ENCODE data around the gene GAST.
A peak's percentile ranks its signal among the peaks of the same experiment; 100 is the strongest.
"Not testable (repeated sequence)": the region's sequence is repeated elsewhere in the genome, so short reads cannot be mapped to it uniquely, and the experiment has no call there.

Gene GAST

DNA sequence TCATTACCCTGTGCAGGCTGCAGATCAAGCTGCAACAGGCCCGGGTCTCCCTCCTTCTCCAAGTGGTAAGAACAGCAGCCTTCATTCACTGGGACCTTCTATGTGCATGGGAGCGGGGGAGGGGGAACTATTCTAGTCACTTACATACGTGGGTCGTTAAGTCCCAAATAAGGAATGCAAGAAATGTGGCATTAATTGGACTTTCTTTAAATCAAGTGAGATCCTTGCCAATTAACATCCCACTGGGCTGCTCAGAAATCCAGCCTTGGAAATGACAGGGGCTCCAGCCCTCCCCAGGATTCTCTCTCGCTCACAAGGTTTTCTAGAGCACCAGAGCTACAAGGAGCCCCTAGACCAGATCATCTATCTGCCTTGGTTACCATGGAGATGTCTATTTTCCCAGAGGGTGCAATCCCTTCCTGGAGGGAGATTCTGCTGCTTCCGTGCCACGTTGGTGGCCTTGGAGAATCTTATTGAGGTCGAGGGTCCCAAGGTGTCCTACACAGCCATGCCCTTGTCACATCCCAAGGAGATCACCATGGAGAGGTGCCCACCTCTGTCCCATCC, 28.6 kb upstream of the GAST start:
- DNase-seq (ENCODE audit: low read depth) = no peak

DNA sequence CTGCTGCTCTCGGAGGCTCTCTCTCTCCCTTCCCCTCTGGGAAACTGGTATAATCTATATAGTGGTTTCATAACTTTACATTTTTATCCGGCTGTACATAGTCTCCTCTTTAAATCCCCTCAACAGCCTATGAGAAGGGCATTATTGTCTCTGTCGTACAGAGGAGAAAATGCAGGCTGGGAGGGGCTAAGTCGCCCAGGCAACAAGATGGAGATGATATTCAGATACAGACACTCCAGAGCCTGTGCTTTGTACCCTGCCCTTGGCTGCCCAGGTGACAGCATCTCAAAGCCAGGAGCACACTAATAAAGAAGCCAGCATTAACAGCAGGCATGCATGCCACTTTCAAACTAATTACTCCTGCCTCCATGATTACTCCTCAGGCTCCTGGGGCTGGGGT, 28.1 kb upstream of the GAST start:
- DNase-seq (ENCODE audit: low read depth) = no peak

DNA sequence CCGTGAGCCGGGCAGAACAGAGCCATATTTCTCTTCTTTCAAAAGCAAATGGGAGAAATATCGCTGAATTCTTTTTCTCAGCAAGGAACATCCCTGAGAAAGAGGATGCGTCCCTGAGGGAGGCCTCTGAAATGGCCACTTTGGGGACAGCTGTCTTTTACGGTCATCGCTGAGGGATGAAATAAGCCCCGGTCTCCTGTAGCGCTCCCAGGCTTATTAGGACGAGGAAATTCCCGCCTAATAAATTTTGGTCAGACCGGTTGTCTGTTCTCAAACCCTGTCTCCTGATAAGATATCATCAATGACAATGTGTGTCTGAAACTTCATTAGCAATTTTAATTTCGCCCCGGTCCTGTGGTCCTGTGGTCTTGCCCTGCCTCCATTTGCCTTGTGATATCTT, 26.4 kb upstream of the GAST start:
- not testable (repeated sequence) for DNase-seq (ENCODE audit: low read depth)

DNA sequence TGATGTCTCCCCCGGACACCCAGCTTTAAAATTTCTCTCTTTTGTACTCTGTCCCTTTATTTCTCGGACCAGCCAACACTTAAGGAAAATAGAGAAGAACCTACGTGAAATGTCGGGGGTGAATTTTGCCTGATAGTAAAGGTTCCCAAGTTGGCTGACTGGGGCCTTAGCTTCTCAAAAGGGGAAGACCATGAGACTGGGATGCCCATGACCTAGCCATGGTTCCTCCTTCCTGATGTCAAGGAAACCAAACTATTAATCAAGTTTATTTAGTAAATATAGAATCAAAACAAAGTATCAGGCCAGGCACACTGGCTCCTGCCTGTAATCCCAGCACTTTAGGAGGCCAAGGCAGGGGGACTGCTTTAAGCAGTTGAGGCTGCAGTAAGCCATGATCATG, 25.9 kb upstream of the GAST start:
- DNase-seq (ENCODE audit: low read depth) = no peak

DNA sequence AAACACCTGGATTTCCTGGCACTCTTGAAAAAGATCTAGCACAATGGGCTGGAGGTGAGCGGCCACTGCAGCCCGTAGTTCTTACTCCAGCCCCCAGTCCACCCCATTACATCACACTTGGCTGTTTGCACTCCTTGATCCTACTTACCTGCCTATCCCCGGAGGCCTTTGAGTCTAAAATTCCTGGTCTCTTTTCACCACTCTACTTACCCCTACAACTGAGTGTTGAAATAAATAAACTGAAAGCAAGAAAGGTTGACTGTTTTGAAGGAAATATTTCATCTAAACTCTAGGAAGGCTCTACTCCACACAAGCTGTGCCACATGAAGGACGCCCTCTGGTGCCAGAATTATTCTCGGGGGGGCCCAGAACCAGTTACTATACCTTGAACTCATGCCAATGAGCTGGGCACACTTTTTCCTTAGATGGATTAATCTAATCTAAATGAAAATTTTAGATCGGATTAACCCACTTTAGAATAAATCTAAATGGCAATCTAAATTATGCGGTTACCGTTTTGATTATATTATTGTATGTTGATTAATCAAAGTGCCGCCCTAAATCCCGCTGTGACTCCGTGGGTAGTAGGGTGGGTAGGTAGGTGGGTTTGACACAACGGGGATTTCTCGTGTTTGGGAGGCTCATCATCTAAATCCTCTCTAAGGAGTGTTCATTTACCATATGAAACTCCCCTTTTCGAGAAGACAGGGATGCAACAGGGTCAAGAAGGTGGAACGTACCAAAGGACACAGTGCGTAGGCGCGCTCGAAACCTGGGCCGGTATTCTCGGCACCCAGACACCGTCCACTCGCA, 24.1 kb upstream of the GAST start:
- no peak for DNase-seq (ENCODE audit: low read depth)

DNA sequence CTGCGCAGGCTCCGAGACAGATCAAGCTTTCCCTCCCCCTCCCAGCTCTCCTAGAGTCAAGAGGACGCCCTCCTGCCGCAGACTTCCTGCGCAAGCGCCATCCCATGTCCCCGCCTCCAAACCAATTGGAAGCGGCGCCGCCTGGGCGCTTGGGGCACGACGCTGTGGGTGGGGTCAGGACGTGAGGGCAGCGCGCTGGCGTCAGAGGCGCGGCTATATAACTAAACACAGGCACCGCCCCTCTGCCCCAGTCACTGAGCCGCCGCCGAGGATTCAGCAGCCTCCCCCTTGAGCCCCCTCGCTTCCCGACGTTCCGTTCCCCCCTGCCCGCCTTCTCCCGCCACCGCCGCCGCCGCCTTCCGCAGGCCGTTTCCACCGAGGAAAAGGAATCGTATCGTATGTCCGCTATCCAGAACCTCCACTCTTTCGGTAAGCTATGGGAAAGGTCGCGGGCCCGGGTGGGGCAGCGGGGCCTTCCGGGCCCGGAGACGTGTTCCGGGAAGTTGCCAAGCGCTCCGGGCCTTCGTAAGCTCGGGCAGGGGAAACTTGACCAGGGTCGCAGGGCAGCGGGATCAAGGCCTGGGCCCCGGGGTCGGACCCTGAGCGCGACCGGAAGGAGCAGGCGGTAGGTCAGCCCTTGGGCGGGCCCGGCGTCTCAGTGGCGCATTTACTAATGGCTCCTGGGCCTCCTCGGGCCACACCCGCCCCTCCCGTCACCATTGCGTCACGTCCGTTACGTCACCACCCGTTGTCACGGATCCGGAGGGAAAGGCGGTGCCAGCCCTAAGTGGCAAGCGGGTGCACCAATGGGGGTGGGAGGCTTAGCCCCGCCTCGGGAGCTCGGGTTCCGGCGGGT, 23.3 kb upstream of the GAST start, which contains the start of gene EIF1:
TSS of gene EIF1 (plus strand) at position 245 of the 856 bp plus-strand sequence. CDS start at position 399, 154 bp downstream.
- peak; percentile 100 for DNase-seq (ENCODE audit: low read depth)

DNA sequence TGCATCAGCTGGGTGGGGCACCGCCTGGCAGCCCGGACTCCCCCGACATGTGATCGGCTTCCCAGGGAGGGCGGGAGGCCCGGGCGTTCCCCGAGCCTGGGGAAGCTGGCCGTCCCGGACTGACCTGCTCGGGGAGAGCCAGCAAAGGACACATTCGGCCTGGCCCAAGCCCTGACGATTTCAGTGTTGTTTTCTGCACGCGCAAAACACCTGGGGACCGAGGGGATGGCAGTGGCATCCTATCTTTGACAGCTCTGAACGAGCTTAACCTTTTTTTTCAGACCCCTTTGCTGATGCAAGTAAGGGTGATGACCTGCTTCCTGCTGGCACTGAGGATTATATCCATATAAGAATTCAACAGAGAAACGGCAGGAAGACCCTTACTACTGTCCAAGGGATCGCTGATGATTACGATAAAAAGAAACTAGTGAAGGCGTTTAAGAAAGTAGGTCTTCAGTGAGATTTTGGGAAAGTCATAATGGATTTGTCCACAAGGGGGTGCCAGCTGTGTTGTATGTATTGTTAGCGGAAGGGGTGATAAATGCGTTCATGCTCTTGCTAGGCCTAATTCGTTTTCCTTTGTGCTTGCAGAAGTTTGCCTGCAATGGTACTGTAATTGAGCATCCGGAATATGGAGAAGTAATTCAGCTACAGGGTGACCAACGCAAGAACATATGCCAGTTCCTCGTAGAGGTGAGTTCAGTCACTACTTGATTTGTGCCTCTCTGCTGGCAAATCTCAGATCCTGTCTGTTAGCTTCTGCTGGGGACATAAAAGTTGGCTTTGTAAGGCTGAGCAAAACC, 22.4 kb upstream of the GAST start:
- peak; percentile 69 for DNase-seq (ENCODE audit: low read depth)

DNA sequence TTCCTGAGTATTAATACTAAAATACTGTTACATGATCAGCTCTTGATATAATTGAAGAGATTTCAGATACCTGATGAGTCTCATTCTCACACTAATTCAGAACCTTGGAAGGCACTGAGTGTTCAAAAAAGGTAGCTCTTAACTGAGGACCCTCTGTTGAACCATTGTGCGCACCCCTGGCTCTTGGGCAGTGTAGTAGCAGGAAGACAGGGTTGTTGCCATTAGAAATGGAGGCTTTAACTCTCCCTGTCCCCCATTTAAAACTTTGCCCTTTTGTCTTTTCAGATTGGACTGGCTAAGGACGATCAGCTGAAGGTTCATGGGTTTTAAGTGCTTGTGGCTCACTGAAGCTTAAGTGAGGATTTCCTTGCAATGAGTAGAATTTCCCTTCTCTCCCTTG, 21.6 kb upstream of the GAST start:
- no peak for DNase-seq (ENCODE audit: low read depth)

DNA sequence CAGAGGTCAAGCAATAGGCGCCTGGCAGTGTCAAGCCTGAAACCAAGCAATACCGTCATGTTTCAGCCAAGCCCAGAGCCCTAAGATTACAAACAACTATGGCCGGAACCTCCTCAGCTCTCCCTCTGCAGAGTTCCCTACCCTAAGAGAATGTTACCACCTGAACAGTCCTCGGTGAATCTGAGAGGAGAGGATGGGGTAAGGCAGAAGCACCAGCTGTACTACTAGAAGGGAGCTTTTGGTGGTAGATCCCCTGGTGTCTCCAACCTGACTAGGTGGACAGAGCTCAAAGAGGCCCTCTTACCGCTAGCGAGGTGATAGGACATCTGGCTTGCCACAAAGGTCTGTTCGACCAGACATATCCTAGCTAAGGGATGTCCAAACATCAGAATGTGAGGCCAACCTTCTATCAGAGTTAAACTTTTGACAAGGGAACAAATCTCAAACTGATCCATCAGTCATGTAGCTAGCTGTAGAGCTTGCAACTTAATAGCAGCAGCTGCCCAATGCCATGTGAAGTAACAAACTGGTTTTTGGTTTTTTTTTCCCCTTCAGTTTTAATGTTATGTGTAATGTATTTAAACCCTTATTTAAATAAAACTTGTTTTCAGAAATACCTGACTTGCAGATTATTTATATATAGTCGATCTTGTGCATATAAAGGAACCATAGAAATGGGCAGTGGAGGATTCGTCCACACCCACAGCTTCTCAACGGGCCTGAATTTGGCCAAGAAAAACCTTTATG, 20.9 kb upstream of the GAST start:
- no peak for DNase-seq (ENCODE audit: low read depth)

DNA sequence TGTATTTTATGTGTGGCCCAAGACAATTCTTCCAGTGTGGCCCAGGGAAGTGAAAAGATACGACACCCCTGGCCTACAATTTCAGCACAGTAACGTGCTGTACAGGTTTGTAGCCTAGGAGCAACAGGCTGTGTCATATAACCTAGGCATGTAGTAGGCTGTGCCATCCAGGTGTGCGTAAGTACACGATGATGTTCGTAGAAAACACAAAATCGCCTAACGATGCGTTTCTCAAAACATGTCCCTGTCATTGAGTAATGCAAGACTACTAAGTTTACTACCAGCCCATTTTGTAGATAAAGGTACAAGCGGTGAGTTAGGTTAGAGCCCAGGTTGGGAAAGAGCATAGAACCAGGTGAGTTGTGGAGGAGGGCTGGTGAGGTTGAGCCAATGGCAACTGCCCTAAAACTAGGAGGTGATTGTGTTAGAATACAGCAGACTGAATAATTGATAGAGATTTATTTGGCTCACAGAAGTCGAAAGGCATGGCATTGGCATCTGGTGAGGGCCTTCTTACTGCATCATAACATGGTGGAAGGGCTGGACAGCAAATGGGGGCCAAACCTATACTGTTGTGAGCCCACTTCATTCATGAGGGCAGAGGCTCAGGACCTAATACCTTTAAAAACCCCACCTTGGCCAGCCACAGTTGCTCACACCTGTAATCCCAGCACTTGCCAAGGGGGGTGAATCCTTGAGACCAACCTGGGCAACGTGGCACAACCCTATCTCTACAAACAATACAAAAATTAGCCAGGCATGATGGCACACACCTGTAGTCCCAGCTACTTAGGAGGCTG, 19.2 kb upstream of the GAST start:
- no peak for DNase-seq (ENCODE audit: low read depth)

DNA sequence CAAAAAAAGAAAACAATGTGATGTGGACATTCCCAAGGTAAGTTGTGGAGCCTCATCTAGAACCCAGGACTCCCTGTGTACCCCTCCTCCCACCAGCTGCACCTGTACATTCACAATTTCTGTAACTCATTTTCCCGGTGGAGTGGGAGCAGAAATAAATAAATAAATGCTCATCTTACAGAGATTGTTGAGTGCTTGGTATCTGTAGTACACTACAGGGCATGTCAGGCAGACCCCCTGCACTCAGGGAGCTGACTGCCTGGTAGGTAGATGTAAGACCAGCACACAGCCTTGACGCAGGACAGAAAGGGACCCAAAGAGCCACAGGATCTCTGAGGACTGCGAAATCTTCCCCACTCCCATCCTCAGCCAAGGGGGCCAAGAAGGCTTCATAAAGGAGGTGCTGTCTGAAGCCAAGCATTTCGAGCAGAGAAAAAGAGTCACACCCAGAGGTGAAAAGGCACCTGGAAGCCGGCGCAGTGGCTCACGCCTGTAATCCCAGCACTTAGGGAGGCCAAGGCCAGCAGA, 16.9 kb upstream of the GAST start:
- DNase-seq (ENCODE audit: low read depth) = no peak

DNA sequence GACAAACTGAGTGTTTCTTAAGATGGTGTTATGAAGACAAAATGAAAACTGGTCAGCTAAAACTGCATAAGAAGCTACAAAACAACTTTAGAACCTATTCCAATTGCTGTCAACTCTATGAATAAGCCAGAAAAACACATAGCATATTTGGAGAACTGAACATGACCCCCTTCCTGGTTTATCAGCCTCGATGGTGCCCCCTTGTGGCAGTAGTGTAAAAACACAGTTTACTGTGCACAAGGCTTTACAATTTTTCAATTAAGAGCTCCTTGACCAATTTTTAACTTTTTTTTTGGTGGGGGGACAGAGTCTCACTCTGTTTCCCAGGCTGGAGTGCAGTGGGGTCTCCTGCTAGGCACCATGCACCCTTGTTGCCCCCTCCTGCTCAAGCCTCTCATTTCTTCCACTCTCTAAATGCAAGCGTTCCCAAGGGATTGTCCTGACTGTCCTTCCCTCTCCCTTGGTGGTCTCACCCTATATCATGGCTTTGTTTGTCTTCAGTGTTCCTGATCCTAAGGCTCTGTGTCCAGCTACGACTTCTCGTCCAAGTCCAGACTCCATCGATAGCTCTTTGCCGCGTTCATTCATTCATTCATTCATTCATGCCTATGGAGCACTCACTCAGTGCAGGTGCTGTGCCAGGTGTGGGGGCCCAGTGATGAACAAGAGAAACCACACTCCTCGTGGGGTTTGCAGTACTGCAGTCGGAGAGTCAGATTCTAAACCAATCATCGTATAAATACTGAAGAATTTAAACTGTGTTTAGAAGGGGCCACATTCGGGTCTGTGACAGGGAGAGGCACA, 16.0 kb upstream of the GAST start:
- DNase-seq (ENCODE audit: low read depth) = peak; percentile 76

DNA sequence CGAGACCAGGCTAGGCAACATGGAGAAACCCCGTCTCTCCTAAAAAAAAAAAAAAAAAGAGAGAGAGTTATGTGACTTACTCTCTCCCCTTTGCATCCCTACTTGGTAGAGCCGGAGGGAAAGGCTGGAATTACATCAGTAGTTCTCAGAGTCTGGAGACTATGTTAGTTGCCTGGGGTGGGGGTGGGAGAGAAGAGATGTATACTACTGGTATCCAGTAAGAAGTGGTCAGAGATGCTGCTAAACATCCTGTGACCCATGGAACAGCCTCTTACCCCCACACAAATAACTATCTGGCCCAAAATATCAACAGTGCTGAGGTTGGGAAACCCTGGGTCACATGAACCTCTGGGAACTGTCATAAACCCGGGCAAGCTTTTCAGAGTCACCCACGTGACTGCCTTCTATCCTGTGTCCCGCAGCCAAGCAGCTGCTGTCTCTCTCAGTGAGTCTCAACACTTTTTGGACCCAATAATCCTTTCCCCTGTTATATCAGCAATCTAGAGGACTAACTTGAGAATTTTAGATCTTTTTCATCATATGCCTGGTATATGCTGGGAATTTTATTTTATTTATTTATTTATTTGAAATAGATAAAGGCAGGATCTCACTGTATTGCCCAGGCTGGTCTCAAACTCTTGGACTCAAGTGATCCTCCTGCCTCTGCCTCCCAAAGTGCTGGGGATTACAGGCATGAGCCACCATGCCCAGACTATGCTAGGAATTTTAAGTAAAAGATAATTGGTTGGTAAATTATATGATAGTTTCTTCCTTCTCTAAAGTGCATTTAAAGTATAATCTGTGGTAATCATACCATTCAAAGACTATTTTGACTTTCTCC, 14.8 kb upstream of the GAST start:
- DNase-seq (ENCODE audit: low read depth) = no peak

DNA sequence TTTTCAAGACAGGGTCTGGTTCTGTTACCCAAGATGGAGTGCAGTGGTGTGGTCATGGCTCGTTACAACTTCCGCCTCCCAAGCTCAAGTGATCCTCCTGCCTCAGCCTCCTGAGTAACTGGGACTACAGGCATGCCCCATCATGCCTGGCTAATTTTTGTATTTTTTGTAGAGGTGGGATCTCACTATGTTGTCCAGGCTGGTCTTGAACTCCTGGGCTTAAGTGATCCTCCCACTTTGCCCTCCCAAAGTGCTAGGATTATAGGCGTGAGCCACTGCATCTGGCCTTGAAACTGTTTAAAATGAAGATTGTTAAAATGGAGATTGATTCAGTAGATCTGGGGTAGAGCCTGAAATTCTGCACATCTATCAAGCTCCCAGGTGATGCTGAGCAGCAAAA, 11.3 kb upstream of the GAST start:
- not testable (repeated sequence) for DNase-seq (ENCODE audit: low read depth)

DNA sequence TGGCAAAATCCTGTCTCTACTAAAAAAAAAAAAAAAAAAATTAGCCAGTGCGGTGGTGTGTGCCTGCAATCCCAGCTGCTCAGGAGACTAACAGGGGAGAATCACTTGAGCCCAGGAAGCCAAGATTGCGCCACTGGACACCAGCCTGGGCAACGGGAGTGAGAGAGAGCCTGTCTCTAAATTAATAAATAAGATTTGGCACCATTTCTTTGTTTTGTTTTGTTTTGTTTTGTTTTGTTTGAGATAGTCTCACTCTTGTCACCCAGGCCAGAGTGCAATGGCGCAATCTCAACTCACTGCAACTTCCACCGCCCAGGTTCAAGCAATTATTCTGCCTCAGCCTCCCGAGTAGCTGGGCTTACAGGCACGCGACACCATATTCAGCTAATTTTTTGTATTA, 9.4 kb upstream of the GAST start:
- DNase-seq (ENCODE audit: low read depth) = no peak

DNA sequence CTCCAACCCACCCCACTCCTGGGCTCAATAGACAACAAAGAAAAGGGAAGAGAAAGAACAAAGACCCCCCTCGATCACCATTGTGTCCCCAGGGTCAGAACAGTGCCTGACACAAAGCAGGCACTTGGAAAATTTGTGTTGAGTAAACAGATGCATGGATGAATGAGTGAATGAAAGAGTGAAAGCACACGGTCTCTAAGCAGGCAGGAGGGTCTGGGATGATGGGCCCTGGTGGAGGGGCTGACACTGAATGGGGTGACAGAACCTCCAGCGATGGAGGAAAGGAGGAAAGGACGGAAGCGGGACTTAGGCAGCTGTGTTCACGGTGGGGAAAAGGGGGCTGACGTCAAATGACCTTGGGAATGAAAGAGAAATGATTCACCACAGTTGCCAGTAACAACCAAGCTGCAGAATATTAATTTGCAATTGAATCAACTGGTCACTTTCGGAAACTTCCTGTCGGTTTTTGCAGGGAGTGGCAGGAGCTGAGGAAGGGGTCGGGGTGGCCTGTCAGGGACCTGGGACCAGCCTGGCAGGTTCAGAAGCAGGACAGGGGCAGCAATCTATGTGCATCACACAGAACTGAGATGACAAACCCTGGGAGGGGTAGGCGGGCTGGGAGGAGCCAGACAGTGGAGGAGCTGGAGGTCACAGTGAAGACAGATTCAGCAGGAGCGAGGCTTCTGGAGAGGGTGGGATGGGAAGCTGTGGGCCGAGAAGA, 6.7 kb upstream of the GAST start:
- no peak for DNase-seq (ENCODE audit: low read depth)

DNA sequence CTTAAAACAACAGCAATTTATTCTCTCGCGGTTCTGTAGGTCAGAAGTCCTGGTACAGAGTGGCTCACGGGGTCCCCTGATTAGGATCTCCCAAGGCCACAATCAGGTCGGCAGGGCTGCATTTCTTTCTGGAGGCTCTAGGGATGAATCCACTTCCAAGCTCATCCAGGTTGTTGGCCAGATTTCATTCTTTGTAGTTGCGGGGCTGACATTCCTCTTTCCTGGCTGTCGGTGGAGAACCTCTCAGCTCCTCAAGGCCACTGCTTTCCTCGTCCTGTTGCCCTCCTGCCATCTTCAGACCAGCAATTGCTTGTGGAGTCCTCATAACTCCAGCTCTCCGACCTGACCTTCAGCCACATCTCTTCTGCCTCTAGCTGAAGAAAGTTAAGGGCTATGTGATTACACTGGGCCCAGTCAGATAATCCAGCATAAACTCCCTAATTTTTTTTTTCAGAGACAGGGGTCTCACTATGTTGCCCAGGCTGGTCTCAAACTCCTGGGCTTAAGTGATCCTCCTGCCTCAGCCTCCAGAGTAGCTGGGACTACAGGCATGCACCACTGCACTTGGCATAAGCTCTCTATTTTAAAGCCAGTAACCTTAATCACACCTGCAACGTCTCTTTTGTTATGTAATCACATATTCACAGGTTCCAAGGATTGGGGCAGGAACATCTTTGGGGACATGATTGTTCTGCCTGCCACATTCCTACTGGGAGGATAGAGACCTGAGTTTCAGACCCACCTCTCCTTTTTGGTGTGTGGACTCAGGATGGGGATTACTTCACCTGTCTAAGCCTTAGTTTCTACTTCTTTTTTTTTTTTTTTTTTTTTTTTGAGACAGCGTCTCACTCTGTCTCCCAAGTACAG, 4.1 kb upstream of the GAST start:
- no peak for DNase-seq (ENCODE audit: low read depth)
